ENCODE measurements around the gene WDR36.
"Not testable (repeated sequence)": the region's sequence is repeated elsewhere in the genome, so short reads cannot be mapped to it uniquely, and the experiment has no call there.

WDR36 gene

GRCh38 chr5:111135363-111135762 lies 43.2 kb downstream of the WDR36 start:
- Mint-ChIP-seq H3K4me1 (ENCODE audit: low read depth) (peaks cover 3% of the 10 kb centered on the region), H3K4me3 (no peak overlapping the region), H3K27ac (no peak overlapping the region), H3K36me3 (ENCODE audit: low read depth) (no peaks in the 10 kb centered on the region), H3K9me3 (no peaks in the 10 kb centered on the region), H3K27me3 (ENCODE audit: low read depth) (no peaks in the 10 kb centered on the region)
- no peak for DNase-seq (ENCODE audit: low spot score)

DNA sequence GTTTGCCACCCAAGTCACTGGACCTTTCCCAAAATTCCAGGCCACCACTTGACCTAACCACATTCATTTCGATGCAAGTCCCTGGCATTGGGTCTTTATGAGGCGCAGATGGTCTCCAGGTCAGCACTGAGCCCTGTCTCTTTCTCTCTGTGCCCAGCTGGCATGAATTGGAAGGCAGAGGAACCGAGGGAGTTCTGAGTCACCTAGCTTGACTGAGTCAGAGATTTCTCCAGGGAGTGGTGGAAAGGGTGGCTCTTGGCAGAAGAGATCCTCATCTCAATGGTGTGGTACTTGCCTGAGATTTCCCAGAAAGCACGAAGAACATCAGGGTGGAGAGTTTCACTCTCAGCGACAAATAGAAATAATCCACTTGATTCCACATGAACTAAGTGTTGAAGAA lies 43.8 kb downstream of the WDR36 start:
- Mint-ChIP-seq H3K4me1 (ENCODE audit: low read depth) (peaks cover 3% of the 10 kb centered on the region), H3K4me3 (no peak overlapping the region), H3K36me3 (ENCODE audit: low read depth) (no peaks in the 10 kb centered on the region), H3K27me3 (ENCODE audit: low read depth) (no peaks in the 10 kb centered on the region), H3K9me3 (no peaks in the 10 kb centered on the region), H3K27ac (no peak overlapping the region)
- no peak for DNase-seq (ENCODE audit: low spot score)

- Mint-ChIP-seq H3K27ac (no peak overlapping the region), H3K4me3 (no peak overlapping the region), H3K4me1 (ENCODE audit: low read depth) (peaks cover 3% of the 10 kb centered on the region), H3K36me3 (ENCODE audit: low read depth) (no peaks in the 10 kb centered on the region), H3K9me3 (no peaks in the 10 kb centered on the region), H3K27me3 (ENCODE audit: low read depth) (no peaks in the 10 kb centered on the region)
- no peak for DNase-seq (ENCODE audit: low spot score)
Measured at GRCh38 chr5:111138096-111138495, 45.9 kb downstream of the WDR36 start.

DNA sequence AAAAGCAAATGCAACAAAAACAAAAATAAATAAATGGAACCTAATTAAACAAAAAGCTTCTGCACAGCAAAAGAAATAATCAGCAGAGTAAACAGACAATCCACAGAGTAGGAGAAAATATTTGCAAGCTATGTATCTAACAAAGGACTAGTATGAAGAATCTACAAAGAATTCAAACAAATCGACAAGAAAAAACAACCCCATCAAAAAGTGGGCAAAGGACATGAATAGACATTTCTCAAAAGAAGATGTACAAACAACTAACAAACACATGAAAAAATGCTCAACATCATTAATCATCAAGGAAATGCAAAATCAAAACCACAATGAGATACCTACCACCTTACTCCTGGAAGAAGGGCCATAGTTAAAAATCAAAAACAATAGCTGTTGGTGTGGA lies 49.3 kb downstream of the WDR36 start:
- not testable (repeated sequence) for H3K27ac Mint-ChIP-seq; H3K9me3 Mint-ChIP-seq; DNase-seq (ENCODE audit: low spot score); H3K27me3 Mint-ChIP-seq (ENCODE audit: low read depth); H3K4me3 Mint-ChIP-seq; H3K36me3 Mint-ChIP-seq (ENCODE audit: low read depth)
- peaks cover 10% of the 10 kb centered on the region for H3K4me1 Mint-ChIP-seq (ENCODE audit: low read depth)

DNA sequence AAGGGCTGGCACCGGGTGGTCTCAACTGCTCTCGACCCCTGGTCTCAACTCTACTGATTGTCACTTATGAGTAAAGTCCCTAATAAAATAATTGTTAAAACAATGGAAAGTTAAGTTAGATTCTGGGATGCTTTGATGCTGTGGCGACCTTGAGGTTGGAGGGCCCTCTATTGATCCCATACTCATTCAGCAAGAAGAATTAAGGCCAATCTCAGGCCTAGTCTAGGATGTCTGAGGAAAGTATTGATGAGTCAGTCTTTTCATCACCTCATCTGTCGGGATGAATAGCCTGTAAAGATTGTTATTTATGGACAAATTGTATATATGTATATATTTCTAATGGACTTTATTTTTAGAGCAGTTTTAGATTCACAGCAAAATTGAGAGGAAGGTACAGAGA lies 50.8 kb downstream of the WDR36 start:
- Mint-ChIP-seq H3K36me3 (ENCODE audit: low read depth) (no peaks in the 10 kb centered on the region), H3K27ac (no peak overlapping the region), H3K9me3 (no peaks in the 10 kb centered on the region), H3K4me1 (ENCODE audit: low read depth) (peaks cover 10% of the 10 kb centered on the region), H3K4me3 (no peak overlapping the region), H3K27me3 (ENCODE audit: low read depth) (no peaks in the 10 kb centered on the region)
- no peak for DNase-seq (ENCODE audit: low spot score)

DNA sequence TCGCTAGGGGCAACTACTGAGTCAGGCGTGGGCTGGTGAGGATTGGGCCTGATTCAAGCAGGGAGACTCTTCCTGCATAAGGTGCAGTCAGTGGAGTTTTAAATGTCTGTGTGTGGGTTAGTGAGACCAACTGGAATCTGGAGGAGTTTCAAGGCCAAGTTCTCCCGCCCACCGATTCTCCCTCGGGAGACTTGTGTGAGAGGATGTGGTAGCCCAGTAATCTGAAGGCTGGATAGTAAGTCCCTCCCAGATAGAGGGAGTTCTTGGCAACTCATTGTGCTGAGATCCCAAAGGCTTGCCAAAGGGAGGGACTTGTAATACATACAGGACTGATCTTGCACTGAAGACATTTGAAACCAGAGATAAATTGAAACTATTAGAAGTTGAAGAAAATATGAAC lies 51.8 kb downstream of the WDR36 start:
- H3K36me3 Mint-ChIP-seq (ENCODE audit: low read depth) = no peaks in the 10 kb centered on the region
- no peak overlapping the region for H3K4me3 Mint-ChIP-seq
- peaks cover 7% of the 10 kb centered on the region for H3K4me1 Mint-ChIP-seq (ENCODE audit: low read depth)
- no peaks in the 10 kb centered on the region for H3K27me3 Mint-ChIP-seq (ENCODE audit: low read depth)
- no peak for DNase-seq (ENCODE audit: low spot score)
- H3K9me3 Mint-ChIP-seq = no peaks in the 10 kb centered on the region
- no peak overlapping the region for H3K27ac Mint-ChIP-seq

DNA sequence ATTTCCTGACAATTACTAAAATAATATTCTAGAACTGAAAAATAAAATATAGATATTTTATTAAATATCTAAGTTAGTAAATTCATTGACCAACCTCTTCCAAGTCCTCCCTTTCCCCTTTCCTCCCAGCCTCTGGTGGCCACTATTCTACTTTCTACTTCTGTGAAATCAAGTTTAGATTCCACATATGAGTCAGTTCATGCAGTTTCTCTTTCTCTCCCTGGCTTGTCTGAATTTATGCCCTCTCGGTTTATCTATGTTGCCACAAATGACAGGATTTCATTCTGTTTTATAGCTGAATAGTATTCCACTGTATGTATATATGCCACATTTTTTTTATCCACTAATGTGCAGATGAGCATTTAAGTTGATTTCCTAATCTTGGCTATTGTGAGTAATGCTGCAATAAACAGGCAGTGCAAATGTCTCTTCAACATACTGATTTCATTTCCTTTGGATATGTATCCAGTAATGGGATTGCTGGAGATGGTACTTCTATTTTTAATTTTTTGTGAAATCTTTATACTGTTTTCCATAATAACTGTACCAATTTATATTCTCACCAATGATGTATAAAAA lies 52.3 kb downstream of the WDR36 start:
- Mint-ChIP-seq H3K27ac (no peak overlapping the region), H3K9me3 (no peaks in the 10 kb centered on the region), H3K27me3 (ENCODE audit: low read depth) (no peaks in the 10 kb centered on the region), H3K4me1 (ENCODE audit: low read depth) (peaks cover 7% of the 10 kb centered on the region), H3K4me3 (no peak overlapping the region), H3K36me3 (ENCODE audit: low read depth) (no peaks in the 10 kb centered on the region)
- no peak for DNase-seq (ENCODE audit: low spot score)

DNA sequence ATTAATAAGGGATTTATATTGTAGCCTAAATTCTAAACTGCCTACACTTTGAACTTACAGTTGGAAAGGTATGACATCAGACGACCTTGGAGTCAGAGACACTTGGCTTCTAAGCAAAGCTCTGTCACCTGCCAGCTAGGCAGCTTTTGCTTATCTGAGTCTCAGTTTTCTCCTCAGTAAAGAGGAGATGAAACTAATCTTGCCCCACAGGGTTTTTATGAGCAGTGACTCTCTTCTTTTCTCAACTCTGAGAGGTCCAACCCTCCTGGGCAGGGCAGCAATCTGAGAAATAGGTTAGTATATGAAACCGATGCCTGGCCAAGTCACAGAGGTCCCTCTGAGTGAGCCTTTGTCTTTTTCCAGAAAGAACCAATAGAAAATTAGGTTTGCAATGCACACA lies 53.9 kb downstream of the WDR36 start:
- H3K4me3 Mint-ChIP-seq = no peak overlapping the region
- H3K9me3 Mint-ChIP-seq = no peaks in the 10 kb centered on the region
- no peaks in the 10 kb centered on the region for H3K36me3 Mint-ChIP-seq (ENCODE audit: low read depth)
- H3K27me3 Mint-ChIP-seq (ENCODE audit: low read depth) = peaks cover 7% of the 10 kb centered on the region
- H3K4me1 Mint-ChIP-seq (ENCODE audit: low read depth) = peaks cover 7% of the 10 kb centered on the region
- no peak overlapping the region for H3K27ac Mint-ChIP-seq
- no peak for DNase-seq (ENCODE audit: low spot score)

GRCh38 chr5:111147502-111147901 lies 55.4 kb downstream of the WDR36 start:
- H3K36me3 Mint-ChIP-seq (ENCODE audit: low read depth) = no peaks in the 10 kb centered on the region
- no peak for DNase-seq (ENCODE audit: low spot score)
- H3K4me1 Mint-ChIP-seq (ENCODE audit: low read depth) = peaks cover 11% of the 10 kb centered on the region
- no peak overlapping the region for H3K27ac Mint-ChIP-seq
- H3K27me3 Mint-ChIP-seq (ENCODE audit: low read depth) = peaks cover 16% of the 10 kb centered on the region
- no peak overlapping the region for H3K4me3 Mint-ChIP-seq
- H3K9me3 Mint-ChIP-seq = no peaks in the 10 kb centered on the region

DNA sequence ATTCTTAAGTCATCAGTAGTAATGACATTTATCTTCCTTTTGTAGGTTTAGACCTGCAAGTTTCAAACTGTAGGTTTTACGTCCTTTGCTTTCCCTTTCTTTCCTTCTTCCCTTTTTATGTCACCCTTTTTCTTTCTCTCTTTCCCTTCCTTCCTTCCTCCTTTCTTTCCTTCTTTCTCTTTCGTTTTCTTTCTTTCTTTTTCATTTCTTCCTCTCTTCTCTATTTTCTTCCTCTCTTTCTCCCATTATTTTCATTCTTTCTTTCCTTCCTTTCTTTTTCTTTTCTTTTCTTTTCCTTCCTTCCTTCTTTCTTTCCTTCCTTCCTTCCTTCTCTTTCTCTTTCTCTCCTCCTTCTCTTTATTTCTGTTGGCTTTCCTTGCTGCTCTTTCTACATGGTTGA lies 59.9 kb downstream of the WDR36 start:
- H3K27me3 Mint-ChIP-seq (ENCODE audit: low read depth) = peaks cover 26% of the 10 kb centered on the region
- peaks cover 4% of the 10 kb centered on the region for H3K4me1 Mint-ChIP-seq (ENCODE audit: low read depth)
- no peak overlapping the region for H3K27ac Mint-ChIP-seq
- DNase-seq (ENCODE audit: low spot score) = no peak
- H3K9me3 Mint-ChIP-seq = no peaks in the 10 kb centered on the region
- no peaks in the 10 kb centered on the region for H3K36me3 Mint-ChIP-seq (ENCODE audit: low read depth)
- H3K4me3 Mint-ChIP-seq = no peak overlapping the region

DNA sequence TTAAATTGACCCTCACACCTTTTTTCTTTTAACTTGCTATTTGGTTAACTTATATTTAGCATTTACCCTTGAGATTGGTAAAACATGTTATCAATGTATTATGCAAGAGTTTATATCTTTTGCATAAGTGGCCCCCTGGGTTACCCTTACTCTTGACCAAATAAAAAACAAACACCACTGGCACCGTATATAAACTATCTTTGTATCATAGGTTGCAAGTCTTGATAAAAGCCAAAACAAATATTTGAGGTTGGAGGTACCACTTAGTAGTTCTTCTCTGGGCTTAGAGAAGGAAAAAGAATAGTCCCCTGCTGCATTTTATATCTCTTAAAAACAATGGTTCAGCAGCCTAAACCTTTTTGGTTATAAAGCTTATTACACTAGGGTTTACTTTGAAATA lies 61.3 kb downstream of the WDR36 start:
- H3K4me3 Mint-ChIP-seq = no peak overlapping the region
- no peak overlapping the region for H3K27ac Mint-ChIP-seq
- no peaks in the 10 kb centered on the region for H3K36me3 Mint-ChIP-seq (ENCODE audit: low read depth)
- peaks cover 26% of the 10 kb centered on the region for H3K27me3 Mint-ChIP-seq (ENCODE audit: low read depth)
- H3K4me1 Mint-ChIP-seq (ENCODE audit: low read depth) = peaks cover 8% of the 10 kb centered on the region
- no peaks in the 10 kb centered on the region for H3K9me3 Mint-ChIP-seq
- no peak for DNase-seq (ENCODE audit: low spot score)

DNA sequence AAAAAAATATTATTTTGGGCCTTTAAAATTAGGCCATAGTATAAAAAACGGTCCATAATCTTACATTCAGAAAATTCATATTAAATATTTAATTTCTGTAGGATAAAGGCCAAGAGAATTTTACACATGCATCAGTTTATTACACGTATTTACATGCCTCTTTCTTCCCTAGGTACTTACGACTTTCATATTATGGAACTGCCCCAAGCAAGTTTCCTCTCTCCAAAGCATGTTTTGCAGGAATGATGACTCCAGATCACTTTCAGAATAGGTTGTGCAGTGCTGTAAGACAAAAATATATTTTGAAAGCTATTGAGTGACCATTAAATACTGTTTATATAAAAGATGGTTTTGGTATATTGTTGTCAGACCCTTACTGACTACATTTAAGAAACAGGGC lies 61.8 kb downstream of the WDR36 start:
- H3K4me1 Mint-ChIP-seq (ENCODE audit: low read depth) = peaks cover 8% of the 10 kb centered on the region
- H3K27ac Mint-ChIP-seq = no peak overlapping the region
- no peak overlapping the region for H3K4me3 Mint-ChIP-seq
- no peaks in the 10 kb centered on the region for H3K36me3 Mint-ChIP-seq (ENCODE audit: low read depth)
- no peaks in the 10 kb centered on the region for H3K9me3 Mint-ChIP-seq
- no peak for DNase-seq (ENCODE audit: low spot score)
- H3K27me3 Mint-ChIP-seq (ENCODE audit: low read depth) = peaks cover 26% of the 10 kb centered on the region

- Mint-ChIP-seq H3K27me3 (ENCODE audit: low read depth) (peaks cover 5% of the 10 kb centered on the region), H3K4me3 (no peak overlapping the region), H3K4me1 (ENCODE audit: low read depth) (peaks cover 5% of the 10 kb centered on the region), H3K9me3 (no peaks in the 10 kb centered on the region), H3K36me3 (ENCODE audit: low read depth) (no peaks in the 10 kb centered on the region), H3K27ac (no peak overlapping the region)
- DNase-seq (ENCODE audit: low spot score) = peak; percentile 55
Measured at GRCh38 chr5:111158105-111158744, 66.1 kb downstream of the WDR36 start.

DNA sequence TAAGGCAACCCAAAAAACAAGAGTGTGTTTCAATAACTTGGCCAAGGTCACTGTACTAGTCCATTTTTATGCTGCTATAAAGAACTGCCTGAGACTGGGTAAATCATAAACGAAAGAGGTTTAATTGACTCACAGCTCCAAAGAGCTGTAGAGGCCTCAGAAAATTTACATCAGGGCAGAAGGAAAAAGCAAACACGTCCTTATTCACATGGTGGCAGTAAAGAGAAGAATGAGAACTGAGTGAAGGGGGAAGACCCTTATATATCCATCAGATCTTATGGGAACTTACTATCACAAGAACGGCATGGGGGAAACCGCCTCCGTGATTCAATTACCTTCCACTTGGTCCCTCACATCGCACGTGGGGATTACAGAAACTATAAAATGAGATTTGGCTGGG lies 67.7 kb downstream of the WDR36 start:
- Mint-ChIP-seq H3K27me3 (ENCODE audit: low read depth) (no peaks in the 10 kb centered on the region), H3K36me3 (ENCODE audit: low read depth) (no peaks in the 10 kb centered on the region), H3K27ac (no peak overlapping the region), H3K9me3 (no peaks in the 10 kb centered on the region), H3K4me1 (ENCODE audit: low read depth) (peaks cover 9% of the 10 kb centered on the region), H3K4me3 (no peak overlapping the region)
- no peak for DNase-seq (ENCODE audit: low spot score)

DNA sequence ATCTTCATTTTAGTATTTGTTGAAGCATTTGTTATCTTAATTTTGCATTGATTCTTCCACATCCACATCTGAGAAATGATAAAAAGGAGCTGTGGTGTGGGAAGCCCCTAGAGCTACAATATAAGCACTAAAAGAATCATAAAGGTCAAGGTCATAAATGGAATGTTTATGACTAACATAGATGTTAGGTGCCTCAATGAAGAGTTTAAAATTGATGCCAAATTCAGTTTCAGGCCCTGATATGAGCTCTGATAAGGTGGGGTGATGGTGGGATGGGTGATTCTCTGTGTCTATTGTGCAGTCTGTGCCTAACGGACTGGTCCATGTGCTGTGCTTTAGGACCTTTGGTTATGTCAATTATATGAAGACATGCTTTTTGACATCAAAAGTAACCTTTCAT lies 70.9 kb downstream of the WDR36 start:
- H3K9me3 Mint-ChIP-seq = no peaks in the 10 kb centered on the region
- no peak overlapping the region for H3K4me3 Mint-ChIP-seq
- DNase-seq (ENCODE audit: low spot score) = no peak
- H3K36me3 Mint-ChIP-seq (ENCODE audit: low read depth) = no peaks in the 10 kb centered on the region
- no peaks in the 10 kb centered on the region for H3K27me3 Mint-ChIP-seq (ENCODE audit: low read depth)
- H3K4me1 Mint-ChIP-seq (ENCODE audit: low read depth) = peaks cover 7% of the 10 kb centered on the region
- H3K27ac Mint-ChIP-seq = no peak overlapping the region

Measured in T-helper 2 cell treated with Interferon-gamma antibody and Interleukin-4, amounts not matched to agents 5 μg/mL and 100 μg/mL, for 36 hours (primary cell).